Putamen (tissue), 1 donor: ENCODE results near the gene OBP2B.
"Not testable (repeated sequence)": the region's sequence is repeated elsewhere in the genome, so short reads cannot be mapped to it uniquely, and the experiment has no call there.

ENCODE experiments used
- DNase-seq: peaks from one replicate; pipeline ENCODE4 v3.0.0-alpha.2; 2016; ENCODE audit warnings: low spot score

Gene OBP2B, protein sequence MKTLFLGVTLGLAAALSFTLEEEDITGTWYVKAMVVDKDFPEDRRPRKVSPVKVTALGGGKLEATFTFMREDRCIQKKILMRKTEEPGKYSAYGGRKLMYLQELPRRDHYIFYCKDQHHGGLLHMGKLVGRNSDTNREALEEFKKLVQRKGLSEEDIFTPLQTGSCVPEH

DNA sequence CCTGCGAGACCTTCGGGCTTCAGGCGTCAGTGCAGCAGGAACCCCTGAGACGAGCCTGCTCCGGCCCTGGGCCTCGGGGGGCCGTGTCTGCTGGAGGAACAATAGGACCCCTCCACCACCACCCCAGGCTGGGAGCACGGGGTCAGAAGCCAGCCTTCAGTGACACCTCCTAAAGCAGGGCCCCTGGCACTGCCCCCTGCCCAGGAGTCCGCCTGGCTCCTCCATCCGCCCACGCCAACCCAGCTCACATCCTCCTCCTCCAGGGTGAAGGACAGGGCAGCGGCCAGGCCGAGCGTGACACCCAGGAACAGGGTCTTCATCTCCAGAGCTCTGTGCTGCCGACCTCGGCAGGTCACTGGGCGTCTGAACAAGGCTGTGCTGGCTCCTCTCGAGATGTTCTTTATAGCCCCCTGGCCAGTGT, at the start of gene OBP2B:
TSS of gene OBP2B (minus strand) at position 371 of the 421 bp plus-strand sequence. CDS start at position 320, 51 bp downstream.
- DNase-seq: not testable (repeated sequence)

DNA sequence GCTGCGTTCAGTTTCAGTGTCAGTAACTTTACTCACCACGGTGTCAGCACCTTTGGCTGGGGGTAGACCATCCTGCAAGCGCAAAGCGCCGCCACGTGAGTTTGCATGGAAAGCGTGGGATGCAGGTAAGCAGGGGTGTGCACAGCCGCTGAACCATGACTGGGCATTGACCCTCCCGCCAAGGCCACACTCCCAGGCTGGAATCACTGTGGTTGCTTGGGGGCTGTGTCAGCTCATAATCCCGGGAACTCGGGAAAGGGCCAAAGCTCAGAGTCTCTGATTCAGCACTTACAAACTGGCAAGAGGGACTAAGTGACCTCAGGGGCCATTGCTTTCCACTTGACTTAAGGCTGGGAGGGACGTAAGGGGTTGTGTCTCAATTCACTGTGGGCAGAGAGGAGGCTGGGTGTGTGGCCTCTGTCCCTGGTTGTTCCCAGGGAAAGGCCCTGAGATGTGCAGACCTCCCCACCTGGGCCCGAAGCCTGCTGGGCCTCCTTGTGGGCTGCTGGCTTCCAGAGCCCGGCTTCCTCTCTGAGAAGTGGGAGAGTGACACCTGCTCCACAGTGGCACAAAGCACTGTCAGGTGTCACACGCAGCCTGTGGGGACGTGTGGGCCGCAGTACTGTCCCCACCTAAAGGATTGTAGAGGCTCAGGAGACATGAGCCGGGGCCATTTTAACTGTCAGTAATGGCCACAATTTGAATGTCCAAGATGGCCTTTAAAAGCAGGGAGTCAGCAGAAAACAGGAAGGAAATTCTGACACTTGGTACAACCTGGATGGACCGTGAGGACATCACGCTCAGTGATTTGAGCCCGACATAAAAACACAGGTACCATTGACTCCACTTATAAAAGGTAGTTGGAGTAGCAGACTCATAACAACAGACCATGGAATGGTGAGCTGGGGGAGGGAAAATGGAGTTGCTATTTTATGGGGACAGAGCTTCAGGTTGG, 49.3 kb upstream of the OBP2B start:
- DNase-seq: no peak

DNA sequence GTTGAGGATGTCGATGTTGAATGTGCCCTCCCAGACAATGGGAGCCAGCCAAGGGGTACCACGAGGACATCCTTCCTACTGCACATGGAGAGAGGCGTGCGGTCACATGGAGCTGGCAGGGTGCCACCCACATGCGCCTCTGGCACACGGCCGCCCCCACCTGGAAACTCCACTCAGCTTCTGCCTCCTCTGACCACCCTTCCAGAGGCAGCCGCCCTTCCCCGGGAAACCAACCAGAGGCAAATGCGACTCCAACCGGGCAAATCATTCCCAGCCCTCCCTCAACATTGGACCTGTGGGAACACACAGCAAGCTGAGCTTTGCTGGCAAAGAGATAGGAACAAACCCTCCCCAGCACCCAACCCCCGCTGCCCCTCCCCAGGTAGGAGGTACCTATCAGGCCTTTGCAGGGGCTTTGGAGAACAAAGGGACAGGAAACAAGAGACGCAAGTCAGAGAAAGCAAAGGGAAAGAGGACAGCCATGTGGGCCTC, 48.5 kb upstream of the OBP2B start:
- no peak for DNase-seq

DNA sequence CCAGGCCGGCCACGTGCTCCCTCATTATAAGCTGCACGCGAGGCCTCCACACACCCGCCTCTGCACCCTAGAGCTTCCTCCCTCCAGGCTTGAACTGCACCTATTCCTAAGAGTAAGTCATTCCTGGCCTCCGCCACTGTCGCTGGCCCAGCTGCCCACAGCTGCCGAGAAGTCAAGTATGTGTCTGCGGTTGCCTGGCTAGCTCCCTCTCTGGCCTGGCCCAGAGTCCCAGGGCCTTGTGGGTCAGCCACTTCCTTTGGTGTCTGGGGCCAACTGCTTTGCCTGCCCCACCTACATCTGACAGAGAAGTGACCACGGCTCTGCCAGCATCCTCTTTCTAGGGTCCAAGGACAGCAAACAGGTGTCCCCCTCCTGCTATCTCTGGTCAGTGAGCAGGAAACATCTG, 47.6 kb upstream of the OBP2B start:
- no peak for DNase-seq

DNA sequence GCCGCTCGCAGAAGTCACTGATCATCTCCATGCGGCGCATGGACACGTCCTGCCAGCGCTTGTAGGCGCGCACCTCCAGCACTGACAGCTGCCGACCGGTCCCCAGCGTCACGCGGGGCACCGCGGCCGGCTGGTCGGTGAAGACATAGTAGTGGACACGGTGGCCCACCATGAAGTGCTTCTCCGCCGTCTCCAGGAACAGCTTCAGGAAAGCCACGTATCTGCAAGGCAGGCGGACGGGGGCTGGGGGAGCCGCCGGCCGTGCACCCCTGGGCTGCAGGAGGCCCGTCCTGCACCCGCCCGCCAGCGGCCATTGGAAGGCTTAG, 47.0 kb upstream of the OBP2B start:
- DNase-seq: no peak

DNA sequence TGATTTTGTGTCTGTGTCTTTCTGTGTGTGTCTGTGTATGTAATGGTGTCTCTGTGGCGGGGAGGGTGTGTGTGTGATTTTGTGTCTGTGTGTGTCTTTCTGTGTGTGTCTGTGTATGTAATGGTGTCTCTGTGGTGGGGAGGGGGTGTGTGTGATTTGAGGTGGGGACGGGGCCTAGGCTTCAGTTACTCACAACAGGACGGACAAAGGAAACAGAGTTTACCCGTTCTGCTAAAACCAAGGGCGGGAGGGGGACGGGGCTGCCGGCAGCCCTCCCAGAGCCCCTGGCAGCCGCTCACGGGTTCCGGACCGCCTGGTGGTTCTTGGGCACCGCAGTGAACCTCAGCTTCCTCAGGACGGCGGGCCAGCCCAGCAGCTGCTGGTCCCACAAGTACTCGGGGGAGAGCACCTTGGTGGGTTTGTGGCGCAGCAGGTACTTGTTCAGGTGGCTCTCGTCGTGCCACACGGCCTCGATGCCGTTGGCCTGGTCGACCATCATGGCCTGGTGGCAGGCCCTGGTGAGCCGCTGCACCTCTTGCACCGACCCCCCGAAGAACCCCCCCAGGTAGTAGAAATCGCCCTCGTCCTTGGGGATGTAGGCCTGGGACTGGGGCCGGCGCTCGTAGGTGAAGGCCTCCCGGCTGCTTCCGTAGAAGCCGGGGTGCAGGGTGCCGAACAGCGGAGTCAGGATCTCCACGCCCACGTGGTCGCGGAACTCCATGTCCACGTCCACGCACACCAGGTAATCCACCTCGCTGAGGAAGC, 46.5 kb upstream of the OBP2B start:
- DNase-seq: no peak

DNA sequence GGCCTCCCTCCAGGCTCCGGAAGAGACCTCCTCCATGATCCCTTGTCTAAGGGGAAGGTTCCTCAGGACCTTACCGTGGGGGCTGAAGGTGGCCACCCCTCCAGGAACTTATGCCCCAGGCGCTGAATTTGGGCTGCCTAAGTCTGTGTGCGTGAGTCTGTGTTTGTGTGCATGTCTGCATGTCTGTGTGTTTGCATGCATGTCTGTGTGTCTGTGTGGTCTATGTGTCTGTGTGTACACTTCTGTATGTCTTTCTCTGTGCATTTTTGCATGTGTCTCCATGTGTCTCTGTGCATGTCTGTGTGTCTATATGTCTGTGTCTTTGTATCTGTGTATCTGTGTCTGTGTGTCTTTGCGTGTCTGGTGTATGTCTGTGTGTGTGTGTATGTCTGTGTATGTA, 45.4 kb upstream of the OBP2B start:
- DNase-seq: no peak

DNA sequence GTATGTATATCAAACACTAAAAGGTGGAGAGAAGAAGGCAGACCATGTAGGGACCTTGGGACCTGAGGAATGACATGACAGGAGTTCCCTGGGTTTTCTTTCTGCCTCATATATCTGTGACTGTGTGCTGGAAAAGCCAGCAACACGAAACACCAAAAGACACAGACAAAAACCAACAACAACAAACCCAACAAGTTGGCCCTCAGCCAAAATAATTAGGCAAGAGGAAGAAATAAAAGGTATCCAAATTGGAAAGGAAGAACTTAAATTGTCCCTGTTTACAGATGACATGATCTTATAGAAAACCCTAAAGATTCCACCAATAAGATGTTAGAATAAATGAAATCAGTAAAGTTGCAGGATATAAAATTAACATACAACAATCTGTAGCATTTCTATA, 44.2 kb upstream of the OBP2B start:
- no peak for DNase-seq

DNA sequence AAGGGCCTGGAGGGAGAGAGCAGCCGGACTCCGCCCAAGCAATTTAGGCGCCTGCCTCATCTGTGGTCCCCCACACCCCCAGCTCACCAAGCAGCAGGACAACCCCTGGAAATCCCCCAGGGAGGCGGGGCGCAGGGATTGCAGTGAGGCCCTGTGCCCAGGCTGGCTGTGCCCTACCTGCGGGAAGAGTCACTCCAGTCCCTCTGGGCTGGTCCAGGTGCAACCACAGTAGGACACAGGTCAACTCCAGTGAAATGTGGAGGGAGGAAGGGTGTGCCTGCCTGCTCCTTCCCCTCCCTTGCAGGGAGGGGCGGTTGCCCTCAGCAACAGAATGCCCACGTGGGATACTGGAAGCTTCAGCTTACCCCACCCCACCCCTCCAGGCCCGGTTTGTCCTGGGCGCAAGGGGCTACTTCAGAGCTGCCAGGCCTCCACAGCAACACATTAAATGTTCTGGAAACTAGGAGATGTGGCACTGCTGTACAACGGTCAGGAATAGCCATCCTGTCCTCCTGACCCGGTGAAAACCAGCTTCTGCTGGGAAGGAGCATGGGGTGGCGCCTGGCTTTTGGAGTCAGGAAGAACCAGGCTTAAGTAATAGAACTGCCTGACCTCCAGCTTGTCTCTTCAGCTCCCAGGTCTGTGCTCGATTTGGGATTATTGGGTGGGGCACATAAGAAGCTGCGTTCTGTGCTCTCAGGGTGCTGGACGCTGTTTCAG, 43.4 kb upstream of the OBP2B start:
- no peak for DNase-seq

DNA sequence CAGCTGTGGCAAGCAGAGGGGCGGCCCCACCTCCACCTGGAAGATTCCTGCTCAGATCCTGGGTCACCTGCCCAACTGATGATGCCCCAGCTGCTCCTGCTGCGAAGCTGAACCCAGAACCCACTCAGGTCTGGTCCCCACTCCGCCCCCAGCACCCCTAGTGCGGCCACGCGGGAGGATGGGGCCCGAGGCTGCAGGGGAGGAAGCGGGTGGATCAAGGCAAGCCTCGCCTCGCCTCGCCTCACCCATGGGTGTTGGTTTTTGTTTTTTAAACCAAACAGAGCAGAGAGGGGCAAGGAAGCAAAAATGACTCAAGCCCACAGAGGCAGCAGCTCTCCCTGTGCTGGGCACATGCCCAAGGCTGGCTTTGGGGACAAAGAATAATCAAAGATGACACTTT, 42.7 kb upstream of the OBP2B start:
- no peak for DNase-seq

DNA sequence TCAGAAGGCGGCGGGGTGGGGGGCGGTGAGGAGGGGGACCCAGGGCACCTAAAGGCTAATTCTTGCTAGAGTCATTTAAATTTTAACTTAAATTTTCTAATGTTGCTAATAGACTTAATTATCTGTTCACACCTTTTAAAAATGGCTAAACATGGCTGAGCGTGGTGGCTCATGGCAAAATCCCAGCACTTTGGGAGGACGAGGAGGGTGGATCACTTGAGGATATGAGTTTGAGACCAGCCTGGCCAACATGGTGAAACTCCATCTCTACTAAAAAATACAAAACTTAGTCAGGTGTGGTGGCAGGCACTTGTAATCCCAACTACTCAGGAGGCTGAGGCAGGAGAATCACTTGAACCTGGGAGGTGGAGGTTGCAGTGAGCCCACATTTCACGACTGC, 42.2 kb upstream of the OBP2B start:
- DNase-seq: not testable (repeated sequence)

DNA sequence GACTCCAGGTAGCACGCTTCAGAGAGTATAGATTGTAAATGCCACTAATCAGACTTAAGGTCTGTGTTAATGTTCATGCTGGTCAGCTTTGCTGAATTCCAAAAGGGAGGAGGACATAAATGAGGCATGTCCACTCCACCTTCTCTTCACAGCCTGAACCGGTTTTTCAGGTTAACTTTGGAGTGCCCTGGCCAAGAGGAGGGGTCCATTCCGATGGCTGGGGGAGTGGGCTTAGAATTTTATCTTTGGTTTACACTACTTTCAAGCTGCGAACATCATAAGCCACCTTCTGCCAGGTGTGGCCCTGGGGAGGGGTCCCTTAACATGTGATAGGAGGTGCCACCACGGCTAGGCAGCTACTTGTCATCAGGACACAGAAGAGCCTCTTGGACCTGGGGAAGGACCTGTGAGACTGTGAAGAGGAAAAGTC, 41.7 kb upstream of the OBP2B start:
- no peak for DNase-seq

DNA sequence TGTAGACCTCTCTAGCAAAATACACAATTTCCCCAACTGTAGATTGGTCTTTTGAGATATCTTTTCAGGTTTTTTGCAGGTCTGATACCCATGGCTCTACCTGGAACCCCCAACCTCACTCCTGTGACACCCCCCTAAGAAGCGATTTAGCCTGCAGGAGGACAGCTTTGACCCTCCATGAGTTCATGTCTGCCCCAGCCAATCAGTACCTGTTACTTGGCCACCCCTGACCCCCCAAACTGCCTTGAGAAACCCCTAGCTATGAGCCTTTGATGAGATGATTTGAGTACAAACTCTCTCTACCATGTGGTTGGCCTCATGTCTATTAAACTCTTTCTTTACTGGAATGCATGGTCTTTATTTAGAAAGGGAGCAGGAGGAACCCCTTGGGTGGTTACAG, 40.3 kb upstream of the OBP2B start:
- no peak for DNase-seq

DNA sequence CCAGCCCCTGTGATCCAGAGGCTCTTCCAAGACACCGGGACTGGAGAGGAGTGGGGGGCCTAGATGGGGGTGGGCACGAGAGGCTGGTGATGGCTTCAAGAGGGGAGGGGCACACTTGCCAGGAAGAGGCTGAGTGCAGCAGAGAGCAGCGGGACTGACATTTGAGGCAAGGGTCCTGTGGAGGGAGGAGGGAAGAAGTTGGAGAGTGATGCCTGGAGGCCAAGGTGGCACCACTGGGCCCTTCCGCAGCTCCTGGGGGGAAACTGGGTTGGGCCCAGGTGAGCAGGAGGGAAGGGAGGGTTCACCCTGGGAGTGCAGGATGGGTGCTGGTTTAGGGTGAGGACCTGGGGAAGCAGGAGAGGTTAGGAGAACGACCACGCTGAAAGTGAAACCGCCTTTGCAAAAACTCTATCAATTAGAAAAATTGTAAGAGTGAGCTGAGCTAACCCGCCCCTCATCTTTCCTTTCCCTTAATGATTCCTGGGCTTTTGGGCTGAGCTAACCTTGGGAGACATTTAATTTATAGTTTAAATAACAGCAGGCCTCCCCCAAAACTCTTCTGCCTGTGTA, 39.8 kb upstream of the OBP2B start:
- DNase-seq: no peak

DNA sequence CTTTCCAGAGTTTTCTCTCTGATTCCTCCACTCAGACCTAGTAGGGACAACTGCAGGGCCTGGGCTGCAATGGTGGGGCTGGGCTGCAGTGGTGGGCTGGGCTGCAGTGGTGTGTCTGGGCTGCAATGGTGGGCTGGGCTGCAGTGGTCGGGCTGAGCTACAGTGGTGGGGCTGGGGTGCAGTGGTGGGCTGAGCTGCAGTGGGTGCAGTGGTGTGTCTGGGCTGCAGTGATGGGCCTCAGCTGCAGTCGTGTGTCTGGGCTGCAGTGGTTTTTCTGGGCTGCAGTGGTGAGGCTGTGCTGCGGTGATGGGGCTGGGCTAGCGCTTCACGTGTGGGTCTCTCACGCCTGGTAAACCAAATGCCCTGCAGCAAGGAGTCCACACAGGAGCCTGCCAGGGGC, 38.6 kb upstream of the OBP2B start:
- no peak for DNase-seq

DNA sequence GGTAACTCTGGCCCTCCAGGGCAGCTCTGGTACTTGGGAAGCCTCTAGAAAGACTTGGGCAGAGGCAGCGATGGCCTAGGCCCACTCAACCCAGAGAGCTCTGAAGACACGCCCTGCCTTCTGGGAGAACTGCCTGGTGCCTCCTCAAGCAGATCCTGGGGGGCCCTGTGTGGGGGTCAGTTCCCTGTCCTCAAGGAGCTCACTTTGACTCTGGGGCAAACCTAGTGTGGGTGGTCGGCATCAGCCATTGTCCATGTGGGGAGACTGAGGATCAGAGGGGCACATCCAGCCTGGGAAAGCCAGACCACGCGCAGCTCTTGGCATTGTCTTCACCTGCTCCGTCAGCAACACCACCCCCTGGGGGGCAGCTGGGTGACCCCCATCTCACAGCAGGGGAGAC, 37.9 kb upstream of the OBP2B start:
- DNase-seq: no peak

DNA sequence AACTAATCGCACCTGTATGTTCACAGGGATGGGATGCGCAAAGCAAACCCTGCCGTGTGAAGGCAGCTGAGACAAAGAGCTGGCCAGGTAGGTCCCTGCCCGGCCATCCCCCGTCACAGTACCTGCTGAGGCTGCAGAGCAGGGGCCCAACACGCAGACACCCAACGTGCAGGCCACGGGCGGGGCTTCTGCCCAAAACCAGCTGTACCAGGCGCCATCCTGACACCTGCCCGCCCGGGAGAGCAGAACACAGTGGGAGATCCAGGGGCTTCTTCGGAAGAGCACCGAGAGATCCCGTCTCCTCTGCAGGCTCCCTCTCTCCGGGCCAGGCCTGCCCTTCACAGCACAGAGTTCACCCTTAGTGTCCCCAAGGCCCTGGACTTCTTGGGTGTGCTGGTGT, 37.5 kb upstream of the OBP2B start:
- no peak for DNase-seq

DNA sequence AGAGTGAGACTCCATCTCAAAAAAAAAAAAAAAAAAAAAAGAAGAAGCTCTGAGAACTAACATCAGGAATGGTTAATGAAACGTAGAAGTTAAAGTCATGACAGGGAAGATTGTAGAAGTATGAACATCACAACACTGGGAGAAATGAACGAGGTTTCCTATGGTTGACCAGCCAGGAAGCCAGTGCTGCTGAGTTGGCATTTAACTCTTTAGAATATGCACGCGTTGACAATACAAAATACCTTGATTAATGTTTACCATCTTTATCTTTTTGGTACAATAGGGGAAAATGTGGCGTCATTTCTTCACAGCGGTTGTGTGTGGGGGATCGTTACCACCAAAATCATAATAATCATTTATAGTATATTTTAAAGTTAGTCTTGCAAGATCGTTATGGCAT, 33.9 kb upstream of the OBP2B start:
- no peak for DNase-seq

DNA sequence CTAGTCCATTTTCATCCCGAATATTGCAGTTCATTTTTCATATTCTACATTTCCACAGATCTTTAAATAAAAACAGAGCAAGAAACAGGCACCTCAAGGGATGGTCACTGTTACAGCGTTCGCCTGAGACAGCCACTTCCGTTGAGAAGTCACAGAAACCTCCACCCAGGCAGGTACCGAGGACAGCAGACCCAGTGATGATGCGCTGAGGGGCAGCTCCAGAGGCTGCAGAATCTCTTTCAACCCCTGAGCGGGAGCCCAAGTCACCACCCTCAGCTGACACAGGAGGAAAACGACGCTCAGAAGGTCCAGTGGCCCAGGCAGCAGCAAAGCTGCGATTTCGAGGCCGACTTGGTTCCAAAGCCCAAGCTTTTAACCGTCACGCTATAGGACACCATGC, 33.2 kb upstream of the OBP2B start:
- DNase-seq: no peak

DNA sequence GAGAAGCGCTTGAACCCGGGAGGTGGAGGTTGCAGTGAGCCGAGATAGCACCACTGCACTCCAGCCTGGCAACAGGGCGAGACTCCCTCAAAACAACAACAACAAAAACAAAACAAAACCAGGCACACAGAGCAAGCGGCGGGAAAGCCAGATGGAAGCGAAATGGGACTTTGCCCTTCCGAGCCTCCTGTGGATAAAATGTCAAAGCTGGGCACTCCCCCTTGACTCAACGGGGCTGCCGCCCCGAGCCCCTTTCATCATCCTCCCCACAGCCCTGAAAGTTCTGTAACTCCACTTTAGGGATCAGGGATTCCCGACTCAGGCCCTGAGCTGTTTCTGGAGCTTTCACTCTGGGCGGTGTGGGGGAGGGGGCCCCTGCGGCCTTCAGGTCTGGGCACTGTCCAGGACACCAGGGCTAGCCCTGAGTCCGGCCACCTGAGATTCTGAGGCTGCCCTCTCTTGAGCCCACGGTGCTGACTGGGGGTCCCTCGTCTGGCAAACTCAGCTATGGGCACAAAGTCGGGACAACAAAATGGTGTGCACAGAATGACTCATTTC, 30.6 kb upstream of the OBP2B start:
- DNase-seq: no peak

DNA sequence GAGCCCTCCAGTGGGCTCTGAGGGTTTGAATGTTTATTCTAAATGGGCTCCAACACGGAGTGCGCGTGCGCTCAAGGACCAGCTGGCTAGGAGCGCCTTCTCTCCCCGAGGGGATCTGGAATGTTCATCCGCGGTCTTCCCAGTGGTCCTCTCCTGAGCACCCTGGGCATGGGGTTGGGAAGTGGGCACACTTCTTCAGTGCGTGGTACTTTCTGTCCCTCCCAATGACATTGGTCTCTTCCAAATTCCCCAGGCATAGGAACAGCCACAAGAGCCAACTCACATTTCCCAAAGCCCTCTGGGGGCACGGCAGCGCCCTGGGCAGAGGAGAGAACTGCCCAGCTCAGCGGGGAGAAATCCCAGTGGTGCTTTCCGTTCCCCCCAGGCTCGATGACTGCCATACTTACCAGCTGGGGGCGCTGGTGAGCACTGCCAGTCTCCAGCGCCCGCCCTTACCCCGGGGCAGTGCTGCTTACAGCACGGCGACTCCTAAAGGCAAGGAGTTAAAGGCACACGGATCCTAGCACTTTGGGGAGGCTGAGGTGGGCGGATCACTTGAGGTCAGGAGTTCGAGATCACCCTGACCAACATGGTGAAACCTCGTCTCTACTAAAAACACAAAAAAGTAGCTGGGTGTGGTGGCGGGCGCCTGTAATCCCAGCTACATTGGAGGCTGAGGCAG, 29.9 kb upstream of the OBP2B start:
- DNase-seq: peak; percentile 4
